ENCODE data around the gene PABPN1. TPM values are rescaled to one million over a fixed set of nuclear protein-coding genes. Genes with fewer than 3 reads are reported as not detected.

The PABPN1 gene
- total and polyA plus RNA-seq, 2 of the 13 experiments (the other 11 are each of a cell fraction or from before 2014, with no cell fraction given) = 233 to 524 TPM

DNA sequence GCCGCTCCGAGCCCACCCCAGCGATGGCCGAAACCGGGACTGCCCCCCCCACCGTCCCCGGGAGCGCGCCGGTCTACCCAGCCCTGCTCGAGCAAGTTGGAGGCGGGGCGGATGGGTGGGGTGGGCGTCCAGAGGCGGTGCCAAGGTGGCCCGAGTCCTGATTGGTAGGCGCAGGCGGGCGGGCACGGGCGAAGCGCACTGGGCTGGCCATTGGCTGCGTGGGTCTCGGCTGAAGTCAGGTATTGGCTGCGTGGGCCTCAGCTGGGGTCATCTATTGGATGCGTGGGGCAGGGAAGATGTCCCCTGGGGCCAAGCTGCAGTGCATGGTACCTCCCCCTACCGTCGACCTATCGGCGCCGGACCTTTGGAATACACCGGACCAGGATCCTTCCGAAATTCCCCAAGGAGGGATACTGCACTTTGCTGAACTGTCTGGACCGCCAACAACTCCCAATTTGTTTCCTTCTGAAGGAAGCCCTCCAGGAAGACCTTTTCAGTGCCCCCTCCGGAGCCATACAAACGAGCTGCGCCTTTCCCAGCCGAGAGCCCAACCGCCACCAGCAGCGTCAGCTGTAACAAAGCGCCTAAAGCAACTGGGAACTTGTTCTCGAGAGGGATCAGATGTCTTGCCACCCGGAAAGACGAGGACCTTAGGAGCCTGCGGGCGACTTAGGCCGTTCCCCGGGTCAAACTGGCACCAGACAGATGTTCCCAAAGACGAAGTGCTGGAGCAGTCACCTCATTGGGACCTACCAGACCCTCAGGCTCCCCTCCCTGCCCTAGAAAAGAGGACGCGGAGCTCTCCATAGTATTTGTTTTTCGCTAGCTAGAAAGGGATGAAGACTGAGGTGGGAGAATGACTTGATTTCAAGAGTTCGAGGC, 35.0 kb upstream of the PABPN1 start, which contains the start of gene HOMEZ (continued):
- TF ChIP-seq, protein P1, sequence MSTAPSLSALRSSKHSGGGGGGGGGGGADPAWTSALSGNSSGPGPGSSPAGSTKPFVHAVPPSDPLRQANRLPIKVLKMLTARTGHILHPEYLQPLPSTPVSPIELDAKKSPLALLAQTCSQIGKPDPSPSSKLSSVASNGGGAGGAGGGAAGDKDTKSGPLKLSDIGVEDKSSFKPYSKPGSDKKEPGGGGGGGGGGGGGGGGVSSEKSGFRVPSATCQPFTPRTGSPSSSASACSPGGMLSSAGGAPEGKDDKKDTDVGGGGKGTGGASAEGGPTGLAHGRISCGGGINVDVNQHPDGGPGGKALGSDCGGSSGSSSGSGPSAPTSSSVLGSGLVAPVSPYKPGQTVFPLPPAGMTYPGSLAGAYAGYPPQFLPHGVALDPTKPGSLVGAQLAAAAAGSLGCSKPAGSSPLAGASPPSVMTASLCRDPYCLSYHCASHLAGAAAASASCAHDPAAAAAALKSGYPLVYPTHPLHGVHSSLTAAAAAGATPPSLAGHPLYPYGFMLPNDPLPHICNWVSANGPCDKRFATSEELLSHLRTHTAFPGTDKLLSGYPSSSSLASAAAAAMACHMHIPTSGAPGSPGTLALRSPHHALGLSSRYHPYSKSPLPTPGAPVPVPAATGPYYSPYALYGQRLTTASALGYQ (CRISPR knock-in tag; IDR thresholded peaks at IDR 0.05) = peak; percentile 70; the same call in 1 of the 2 replicates
- TF ChIP-seq MYC (CRISPR knock-in tag; IDR thresholded peaks at IDR 0.05; ENCODE audit: borderline replicate concordance) (peak; percentile 74), TEAD3 (CRISPR knock-in tag; optimal IDR thresholded peaks at IDR 0.05; ENCODE audit: borderline replicate concordance) (peak; percentile 61), MTF2 (CRISPR knock-in tag; IDR thresholded peaks at IDR 0.05; ENCODE audit: borderline replicate concordance) (peak; percentile 71; the same call in 1 of the 2 replicates), SPEN (CRISPR knock-in tag; IDR thresholded peaks at IDR 0.05; ENCODE audit: low read depth) (peak; percentile 95), PHF20 (CRISPR knock-in tag; IDR thresholded peaks at IDR 0.05) (peak; percentile 85), NFYB (CRISPR knock-in tag; IDR thresholded peaks at IDR 0.05) (peak; percentile 100), ZNF766 (CRISPR knock-in tag; IDR thresholded peaks at IDR 0.05; ENCODE audit: borderline replicate concordance) (peak; percentile 79), ZNF572 (CRISPR knock-in tag; IDR thresholded peaks at IDR 0.05) (peak; percentile 87), ZNF20 (CRISPR knock-in tag; IDR thresholded peaks at IDR 0.05) (peak; percentile 73; the same call in 1 of the 2 replicates), ZNF407 (CRISPR knock-in tag; IDR thresholded peaks at IDR 0.05; ENCODE audit: not compliant biosample characterization) (no peak), HHEX (CRISPR knock-in tag; IDR thresholded peaks at IDR 0.05) (0 out of 2 replicates have a peak, but pooled peaks have one; percentile 23), ZBTB4 (CRISPR knock-in tag; IDR thresholded peaks at IDR 0.05; ENCODE audit: borderline replicate concordance) (0 out of 2 replicates have a peak, but pooled peaks have one; percentile 26), JUN (CRISPR knock-in tag; IDR thresholded peaks at IDR 0.05) (peak; percentile 19; the same call in 1 of the 2 replicates), ZBTB8A (CRISPR knock-in tag; IDR thresholded peaks at IDR 0.05; ENCODE audit: borderline replicate concordance, low read depth) (no peak)
